ENCODE results near the gene GABBR2.
"Not testable (repeated sequence)": the region's sequence is repeated elsewhere in the genome, so short reads cannot be mapped to it uniquely, and the experiment has no call there.

Gene GABBR2

DNA sequence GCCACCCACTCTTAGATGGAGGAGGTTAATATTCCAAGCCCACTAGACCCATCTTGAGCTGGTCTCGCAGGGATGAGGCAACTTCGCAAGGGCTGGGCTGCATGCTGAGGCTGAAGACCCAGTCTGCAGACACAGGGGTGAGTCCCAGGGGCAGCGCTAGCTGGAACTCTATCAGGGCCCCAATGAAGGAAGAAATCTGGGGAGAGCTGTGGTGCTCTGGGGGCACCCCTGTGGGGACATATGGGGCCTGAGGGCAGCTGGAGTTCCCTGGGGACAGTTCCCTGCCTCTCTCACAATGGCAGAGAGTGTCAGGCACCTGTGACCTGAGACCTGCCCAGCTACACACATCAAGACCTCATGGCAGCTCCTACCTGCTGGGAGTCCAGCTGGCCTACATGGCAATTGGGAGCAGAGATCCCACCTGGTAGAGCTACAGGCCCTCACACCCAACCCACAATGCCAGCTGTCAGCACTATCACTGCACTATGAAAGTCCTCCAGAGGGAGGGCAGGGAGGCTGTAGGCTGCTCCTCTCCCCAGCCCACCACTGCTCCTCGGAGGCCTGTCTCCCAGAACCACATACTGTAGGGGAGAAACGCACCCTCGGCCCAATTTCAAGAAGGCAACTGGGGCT, 202.2 kb downstream of the GABBR2 start:
- no peak for FAIRE-seq
- TF ChIP-seq, protein P1, sequence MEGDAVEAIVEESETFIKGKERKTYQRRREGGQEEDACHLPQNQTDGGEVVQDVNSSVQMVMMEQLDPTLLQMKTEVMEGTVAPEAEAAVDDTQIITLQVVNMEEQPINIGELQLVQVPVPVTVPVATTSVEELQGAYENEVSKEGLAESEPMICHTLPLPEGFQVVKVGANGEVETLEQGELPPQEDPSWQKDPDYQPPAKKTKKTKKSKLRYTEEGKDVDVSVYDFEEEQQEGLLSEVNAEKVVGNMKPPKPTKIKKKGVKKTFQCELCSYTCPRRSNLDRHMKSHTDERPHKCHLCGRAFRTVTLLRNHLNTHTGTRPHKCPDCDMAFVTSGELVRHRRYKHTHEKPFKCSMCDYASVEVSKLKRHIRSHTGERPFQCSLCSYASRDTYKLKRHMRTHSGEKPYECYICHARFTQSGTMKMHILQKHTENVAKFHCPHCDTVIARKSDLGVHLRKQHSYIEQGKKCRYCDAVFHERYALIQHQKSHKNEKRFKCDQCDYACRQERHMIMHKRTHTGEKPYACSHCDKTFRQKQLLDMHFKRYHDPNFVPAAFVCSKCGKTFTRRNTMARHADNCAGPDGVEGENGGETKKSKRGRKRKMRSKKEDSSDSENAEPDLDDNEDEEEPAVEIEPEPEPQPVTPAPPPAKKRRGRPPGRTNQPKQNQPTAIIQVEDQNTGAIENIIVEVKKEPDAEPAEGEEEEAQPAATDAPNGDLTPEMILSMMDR (IDR thresholded peaks at IDR 0.05; ENCODE audit: insufficient read depth, missing control alignments), result no peak
- no peak for DNase-seq (ENCODE audit: insufficient read length, low spot score)

DNA sequence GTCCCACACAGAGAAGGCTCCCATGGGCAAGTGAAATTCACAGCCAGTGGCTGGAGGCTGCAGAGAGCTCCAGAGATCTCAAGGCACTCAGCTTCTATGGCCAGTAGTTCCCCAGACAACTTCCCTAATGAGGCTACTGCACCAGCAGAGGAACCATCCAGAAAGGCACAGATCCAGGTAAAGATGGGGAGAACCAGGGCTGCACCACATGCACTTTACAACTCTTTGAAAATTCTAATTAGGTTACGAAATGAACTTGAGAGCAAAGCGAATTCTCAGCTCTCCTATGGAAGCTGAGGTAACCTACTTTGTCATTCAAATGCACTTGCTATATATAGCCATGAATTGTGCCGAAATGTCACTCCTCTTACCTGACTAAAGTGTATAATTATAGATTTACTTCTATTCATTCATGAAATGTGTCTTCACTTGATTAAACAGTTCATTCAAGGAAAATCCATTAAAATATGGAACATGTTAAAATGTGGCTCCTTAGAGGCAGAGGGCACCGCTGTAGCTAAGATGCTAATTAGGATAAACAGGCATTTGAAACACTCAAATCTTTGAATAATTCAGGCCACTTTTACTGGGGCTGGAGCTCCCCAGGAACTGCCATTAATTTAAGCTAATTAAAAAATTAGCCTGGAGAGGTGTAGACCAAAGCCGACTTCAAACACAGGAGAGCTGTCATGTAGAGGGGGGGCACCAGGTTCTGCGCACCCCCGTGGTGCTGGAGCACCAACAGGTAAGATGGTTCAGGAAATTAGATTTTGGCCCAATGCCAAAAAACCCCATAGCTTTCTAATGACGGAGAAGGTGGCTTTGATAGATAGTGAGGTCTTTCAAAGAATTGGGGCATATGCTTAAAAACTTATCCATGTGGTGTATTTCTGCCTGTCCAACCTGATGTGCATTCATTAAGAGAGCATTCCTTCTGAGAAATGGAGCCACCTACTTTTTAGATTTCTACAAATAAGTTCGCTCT, 204.1 kb downstream of the GABBR2 start:
- FAIRE-seq (no peak), DNase-seq (ENCODE audit: insufficient read length, low spot score) (no peak)
- TF ChIP-seq, protein P1 (IDR thresholded peaks at IDR 0.05; ENCODE audit: insufficient read depth, missing control alignments), result no peak

DNA sequence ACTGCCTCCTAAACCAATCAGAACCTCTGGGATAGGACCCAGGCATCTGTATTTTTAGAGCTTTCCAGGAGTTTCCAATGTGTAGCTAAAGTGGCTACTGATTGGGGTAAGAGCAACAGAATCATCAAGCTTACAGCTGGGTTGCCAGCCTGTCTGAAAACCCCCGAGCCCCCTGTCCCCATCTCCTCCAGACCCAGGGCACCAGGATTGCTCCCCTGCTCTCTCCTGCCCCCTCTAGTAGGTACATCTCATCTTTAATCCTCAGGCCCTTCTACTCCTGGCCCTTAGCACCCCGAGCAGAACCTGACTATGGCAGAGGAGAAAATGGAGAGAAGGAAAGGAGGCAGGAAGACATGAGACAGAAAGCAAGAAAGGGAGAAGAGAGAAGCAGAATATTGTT, 204.9 kb downstream of the GABBR2 start:
- no peak for FAIRE-seq
- TF ChIP-seq, protein P1 (IDR thresholded peaks at IDR 0.05; ENCODE audit: insufficient read depth, missing control alignments), result no peak
- DNase-seq (ENCODE audit: insufficient read length, low spot score), result no peak

DNA sequence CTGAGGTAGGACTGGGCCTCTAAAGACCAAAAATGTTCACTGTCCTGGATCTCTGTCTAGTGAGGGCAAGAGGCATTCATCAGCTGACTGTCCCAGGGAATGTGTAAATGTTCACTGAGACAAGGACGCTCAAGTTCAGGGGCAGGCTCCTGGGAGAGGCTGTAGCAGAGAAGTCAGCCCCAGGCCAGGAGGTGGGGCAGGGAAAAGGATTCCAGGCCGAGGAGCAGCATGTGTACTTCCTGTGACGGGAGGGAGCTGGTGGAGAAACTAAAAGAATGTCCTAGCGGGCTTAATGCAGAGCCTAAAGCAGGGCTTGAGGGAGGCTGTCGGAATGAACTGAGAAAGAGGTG, 205.8 kb downstream of the GABBR2 start:
- no peak for FAIRE-seq
- TF ChIP-seq, protein P1 (IDR thresholded peaks at IDR 0.05; ENCODE audit: insufficient read depth, missing control alignments), result no peak
- DNase-seq (ENCODE audit: insufficient read length, low spot score), result no peak

DNA sequence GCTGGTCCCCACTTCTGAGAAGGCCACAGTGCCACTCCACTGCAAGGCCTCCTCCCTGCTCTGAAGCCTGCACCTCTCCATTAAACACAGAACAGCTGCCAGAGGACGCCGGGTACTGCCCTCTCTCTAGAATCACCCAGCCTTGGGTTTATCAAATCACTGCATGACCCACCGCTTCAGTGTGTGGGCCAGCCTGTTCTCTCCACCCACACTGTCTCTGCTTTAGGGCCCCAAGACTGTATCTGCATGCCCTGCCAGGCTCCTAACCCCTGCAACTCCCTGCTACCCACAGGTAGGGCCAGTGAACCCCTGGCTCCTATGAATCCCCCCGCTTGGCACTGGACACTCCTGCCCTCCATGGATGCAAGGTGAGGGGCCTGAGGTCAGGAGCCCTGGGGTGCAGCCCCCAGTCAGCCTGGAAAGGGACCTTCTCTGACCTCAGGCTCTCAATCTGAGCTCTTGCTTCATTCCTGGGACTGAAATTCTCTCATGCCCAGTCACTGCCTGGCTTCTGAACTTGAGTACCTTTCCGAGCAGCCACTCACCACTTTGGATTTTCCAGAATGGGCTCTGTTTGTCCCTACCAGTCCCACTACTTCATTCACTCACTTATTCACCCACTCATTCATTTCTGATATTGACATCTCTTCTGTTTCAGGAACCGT, 206.3 kb downstream of the GABBR2 start:
- TF ChIP-seq, protein P1 (IDR thresholded peaks at IDR 0.05; ENCODE audit: insufficient read depth, missing control alignments), result no peak
- FAIRE-seq, result no peak
- DNase-seq (ENCODE audit: insufficient read length, low spot score), result no peak

DNA sequence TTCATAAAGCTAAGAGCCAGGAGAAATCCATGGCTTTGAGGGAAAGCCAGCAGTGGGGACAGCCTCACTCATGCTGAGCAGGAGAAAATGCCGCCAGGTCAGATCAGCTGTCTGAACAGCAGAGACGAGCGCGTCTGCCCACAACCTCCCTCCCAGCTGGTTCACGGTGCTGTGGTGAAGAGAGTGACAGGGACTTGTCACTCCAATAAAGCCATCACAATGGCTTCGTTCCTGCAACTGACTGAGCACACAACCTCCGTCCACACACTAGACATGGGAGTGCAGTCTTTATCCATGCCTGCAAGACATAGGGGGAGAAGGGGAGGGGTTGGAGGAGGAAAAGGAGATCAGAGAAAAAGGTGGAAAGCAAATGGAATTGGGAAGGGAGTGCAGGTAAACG, 206.9 kb downstream of the GABBR2 start:
- FAIRE-seq, result no peak
- no peak for DNase-seq (ENCODE audit: insufficient read length, low spot score)
- TF ChIP-seq, protein P1 (IDR thresholded peaks at IDR 0.05; ENCODE audit: insufficient read depth, missing control alignments), result no peak

DNA sequence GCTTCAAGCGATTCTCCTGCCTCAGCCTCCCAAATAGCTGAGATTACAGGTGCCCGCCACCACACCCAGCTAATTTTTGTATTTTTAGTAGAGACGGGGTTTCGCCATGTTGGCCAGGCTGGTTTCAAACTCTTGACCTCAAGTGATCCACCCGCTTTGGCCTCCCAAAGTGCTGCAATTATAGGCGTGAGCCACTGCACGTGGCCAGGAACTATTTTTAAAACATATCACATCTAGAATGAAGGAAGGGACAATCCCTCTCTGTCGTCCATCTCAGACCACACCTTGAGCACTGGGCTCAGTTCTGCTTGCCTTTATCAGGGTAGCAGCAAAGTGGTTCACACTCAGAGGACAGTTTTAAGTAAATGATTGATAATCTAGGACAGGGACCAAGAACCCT, 207.5 kb downstream of the GABBR2 start:
- not testable (repeated sequence) for DNase-seq (ENCODE audit: insufficient read length, low spot score); FAIRE-seq

All from D721Med (cell line).